A204.1 (cell line): ENCODE results near the gene MAP2K3.

Source experiments
- FAIRE-seq: peaks from 2 replicates; lab custom pipeline; 2012; peaks lifted over from hg19 to GRCh38; lab: Jason Lieb, UNC

MAP2K3 gene

GRCh38 chr17:21282850-21283249 is 1.7 kb upstream of the MAP2K3 start:
- no peak for FAIRE-seq

- no peak for FAIRE-seq
These were observed 811 bp upstream of the MAP2K3 start for GRCh38 chr17:21283482-21284318.

DNA sequence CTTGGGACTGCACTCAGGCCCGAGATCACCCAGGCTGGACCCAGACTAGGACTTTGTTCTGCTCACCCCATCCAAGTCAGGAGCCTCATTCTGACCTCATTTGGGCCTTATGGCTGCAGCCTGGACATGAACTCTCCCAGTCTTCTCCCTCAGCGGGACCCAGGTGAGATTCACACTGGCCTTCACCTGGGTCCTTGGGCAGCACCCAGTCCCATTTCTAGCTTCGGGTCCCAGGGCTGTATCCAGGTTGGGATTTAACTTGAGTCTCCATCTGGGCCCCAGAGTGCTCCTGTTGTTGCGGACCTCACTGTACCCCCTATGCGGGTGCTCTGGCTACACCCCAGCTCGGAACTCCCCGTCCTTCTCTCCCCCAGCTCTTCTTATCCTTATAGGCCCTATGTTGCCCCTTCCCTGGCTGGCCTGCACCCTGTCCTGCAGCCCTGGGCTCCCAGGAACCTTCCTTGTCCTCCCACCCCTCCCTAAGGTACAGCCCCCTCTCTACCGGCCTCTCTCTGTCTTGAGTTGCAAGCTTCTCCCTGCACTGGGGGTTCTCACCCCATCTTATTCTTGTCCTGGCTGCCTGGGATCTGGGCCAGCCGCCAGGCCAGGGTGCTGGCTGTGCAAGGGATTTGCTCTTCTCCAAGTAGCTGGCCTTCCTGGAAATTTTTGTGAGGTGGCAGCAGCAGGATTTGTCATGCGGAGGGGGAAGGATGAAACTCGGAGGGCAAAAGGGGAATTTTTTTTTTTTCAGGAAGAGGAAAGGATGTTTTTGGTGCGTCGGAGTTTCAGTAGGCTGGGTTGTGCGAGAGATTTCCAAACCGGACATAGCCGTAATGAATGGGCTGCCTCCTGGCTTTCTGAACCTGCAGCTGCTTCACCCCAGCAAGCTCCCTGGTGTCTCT is 904 bp downstream of the MAP2K3 start:
- FAIRE-seq, result no peak

- no peak for FAIRE-seq
These were observed 1.7 kb downstream of the MAP2K3 start for GRCh38 chr17:21286066-21286770.

- FAIRE-seq, result no peak
These were observed 2.6 kb downstream of the MAP2K3 start for GRCh38 chr17:21286909-21287702.

- FAIRE-seq, result no peak
These were observed 3.4 kb downstream of the MAP2K3 start for GRCh38 chr17:21287703-21288449.

GRCh38 chr17:21288571-21289017 is 4.1 kb downstream of the MAP2K3 start:
- no peak for FAIRE-seq

GRCh38 chr17:21289175-21289901 is 4.8 kb downstream of the MAP2K3 start:
- FAIRE-seq, result no peak

DNA sequence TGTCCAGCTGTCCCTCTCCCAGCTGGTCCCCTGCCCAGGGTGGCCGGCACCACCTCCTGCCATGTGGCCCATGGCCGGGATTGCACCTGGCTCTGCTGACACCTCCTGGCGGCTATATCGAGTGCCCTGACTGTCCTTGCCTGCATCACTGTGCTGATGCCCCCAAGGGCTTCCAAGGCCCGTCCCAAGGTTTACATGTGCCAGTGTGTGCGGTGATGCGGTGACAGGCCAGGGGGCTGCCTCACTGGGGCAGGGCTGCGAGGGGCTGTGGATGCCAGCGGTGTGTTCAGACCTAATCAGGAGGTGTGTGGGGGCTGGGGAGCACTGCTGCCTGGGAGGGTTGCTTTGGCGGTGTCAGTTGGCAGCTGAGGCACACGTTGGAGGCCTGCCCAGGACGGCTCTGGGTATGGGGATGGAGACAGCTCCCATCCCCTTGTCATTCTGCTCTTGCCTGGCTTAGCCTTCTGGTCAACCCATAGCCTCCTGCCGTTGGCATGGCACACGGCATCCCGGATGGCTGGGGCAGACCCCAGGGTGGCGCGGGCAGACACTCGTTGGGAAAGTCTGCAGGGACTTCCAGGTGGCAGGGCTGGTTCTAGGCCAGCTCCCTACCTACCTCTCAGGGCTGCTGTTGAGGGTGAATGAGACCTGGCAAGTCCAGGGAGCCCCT is 5.5 kb downstream of the MAP2K3 start:
- FAIRE-seq, result no peak

DNA sequence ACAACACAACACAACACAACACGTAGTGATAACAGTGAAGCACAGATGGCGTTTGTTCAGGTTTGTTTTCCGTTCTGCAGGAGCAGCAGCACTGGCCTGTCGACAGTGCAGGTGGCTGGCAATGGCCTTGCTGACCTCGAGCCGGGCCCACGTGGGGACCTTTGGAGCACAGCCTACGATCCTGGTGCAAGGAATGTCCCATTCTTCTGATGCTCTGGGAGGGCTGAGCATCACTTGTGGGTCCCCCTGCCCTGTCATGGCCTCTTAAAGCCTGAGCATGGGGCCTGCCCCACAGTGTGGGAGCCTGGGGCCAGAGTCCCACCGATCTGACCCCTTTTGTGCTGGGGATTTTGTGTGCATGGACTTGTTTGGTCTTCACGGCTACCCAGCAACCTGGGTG is 6.8 kb downstream of the MAP2K3 start:
- no peak for FAIRE-seq

GRCh38 chr17:21291862-21292261 is 7.4 kb downstream of the MAP2K3 start:
- FAIRE-seq, result no peak

DNA sequence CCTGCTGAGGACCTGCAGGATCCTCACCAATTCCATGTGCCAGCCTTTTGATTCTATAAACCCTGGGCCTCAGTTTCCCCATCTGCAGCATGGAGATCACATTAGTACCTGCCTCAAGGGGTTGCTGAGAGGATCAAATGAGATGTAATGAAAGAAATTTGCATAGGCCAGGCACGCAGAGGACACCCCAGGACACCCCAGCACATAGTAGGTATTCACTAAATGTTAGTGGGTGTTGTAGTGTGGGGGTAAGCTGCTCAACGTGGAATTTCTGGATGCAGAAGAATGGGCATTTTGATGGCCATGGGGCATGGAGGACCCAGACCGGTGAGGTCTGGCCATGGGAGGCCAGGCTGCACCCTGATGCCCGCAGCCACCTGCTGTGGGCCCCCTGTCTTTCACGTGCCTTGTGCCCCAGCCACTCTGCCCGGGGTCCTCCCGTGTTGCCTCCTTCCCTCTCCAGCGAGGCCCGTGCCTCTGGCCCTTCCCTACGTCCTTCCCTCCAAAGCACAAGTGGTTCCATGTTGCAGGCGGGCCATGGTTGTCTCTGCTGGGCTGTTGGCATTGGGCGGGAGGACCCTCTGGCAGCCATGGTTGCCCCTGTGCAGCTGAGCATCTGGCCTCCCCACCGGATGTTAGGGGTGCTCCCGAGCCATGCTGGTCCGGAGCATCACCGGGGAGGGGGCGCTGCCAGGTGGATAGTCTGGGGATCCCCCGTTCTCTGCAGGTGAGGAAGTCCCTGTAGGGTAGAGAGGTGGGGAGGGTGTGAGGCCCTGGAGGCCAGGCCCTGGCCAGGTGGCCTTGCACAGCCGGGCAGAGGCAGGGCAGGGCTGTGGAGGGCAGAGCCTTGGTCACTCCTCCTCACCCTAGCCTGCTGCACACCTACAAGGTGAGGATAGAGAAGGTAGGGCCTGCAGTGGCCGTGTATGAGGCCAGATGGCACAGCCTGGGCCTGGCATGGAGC is 8.6 kb downstream of the MAP2K3 start:
- no peak for FAIRE-seq

- FAIRE-seq, result no peak
These were observed 9.3 kb downstream of the MAP2K3 start for GRCh38 chr17:21293831-21294210.

DNA sequence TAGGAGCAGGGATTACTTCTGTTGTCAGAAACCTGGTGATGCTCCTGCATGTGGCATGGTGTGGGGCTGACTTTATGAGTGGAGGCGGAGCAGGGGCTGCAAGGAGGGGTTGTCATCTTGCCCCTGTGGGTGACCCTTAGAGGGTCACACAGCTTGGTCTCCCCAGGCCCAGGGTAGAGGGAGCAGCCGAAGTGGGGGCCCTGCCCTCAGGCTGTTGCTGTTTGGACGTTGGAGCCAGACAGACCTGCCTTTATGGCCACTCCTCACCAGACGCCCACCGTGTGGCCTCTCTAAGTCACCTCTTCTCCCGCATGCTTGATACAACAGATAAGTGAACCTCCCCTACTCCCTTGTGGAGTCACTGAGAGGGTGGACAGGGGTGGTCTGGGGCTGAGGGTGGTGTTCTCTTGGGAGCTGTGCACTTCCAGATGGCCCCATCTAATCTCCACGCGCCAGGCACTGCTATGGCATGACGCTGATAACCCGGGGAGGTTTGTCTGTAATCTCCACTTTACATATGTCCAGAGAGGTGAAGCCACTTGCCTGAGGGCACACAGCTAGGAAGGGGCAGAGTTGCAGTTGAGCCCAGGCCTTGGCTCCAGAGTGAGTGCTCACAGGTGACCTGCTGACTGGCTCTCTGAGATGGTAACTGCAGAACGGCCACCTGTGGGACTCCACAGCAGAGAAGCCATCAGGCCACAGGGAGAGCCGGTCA is 10.0 kb downstream of the MAP2K3 start:
- FAIRE-seq, result no peak

- FAIRE-seq, result no peak
These were observed 10.8 kb downstream of the MAP2K3 start for GRCh38 chr17:21295036-21295952.

- no peak for FAIRE-seq
These were observed 11.8 kb downstream of the MAP2K3 start for GRCh38 chr17:21296097-21297025.
